HEK293 (cell line): ENCODE data around the gene GPR15.

Experiments used
- CTCF ChIA-PET: fragments of 350-600 bp; formaldehyde crosslinking; extraction: SDS; loops from one replicate; lab custom pipeline; 2021; ENCODE audit warnings: antibody characterized with exemption; lab: Yijun Ruan, JAX
- POLR2A ChIA-PET: fragments of 300-600 bp; formaldehyde crosslinking; extraction: SDS; loops from one replicate; lab custom pipeline; 2020; ENCODE audit warnings: antibody characterized with exemption, inconsistent platforms; lab: Yijun Ruan, JAX
- H3K27ac ChIP-seq: fragments of 200-500 bp; sonication (Bioruptor generic); 2 replicates; pipeline ENCODE4 v1.5.1; 2014; ENCODE audit warnings: low read depth, low read length, control low read depth, inconsistent platforms; ENCODE audit errors: extremely low read depth
- H3K36me3 ChIP-seq, 2 experiments: fragments of 200-500 bp in 1 of 2; sonication (Bioruptor generic) in 1 of 2; 1 replicate in 1 of 2; 2 replicates in 1 of 2; pipeline ENCODE4 v1.5.1; 2014 to 2017; ENCODE audit warnings: inconsistent platforms in 2 of 2, low read length in 2 of 2; ENCODE audit not compliant: control insufficient read depth in 2 of 2, insufficient read depth in 1 of 2
- H3K4me1 ChIP-seq: fragments of 200-500 bp; sonication (Bioruptor generic); 2 replicates; pipeline ENCODE4 v1.5.1; 2014; ENCODE audit warnings: mild to moderate bottlenecking, low read length, inconsistent platforms; ENCODE audit not compliant: control insufficient read depth, insufficient read depth
- H3K4me3 ChIP-seq: 2 replicates; pipeline ENCODE4 v1.5.1; 2011; ENCODE audit warnings: low read depth, mild to moderate bottlenecking, control low read depth, low read length, moderate library complexity
- H3K9me3 ChIP-seq: fragments of 200-500 bp; sonication (Bioruptor generic); 2 replicates; pipeline ENCODE4 v1.5.1; 2014; ENCODE audit warnings: low read depth, low read length, inconsistent platforms; ENCODE audit not compliant: control insufficient read depth, insufficient read depth
- IKZF3 ChIP-seq: fragments of 450-650 bp; IDR thresholded peaks from 2 replicates; pipeline ENCODE4 v1.5.0; 2018; ENCODE audit warnings: missing biosample characterization, mild to moderate bottlenecking, missing genetic modification characterization, moderate library complexity
- KLF9 ChIP-seq: fragments of 450-650 bp; formaldehyde crosslinking; IDR thresholded peaks from 2 replicates; pipeline ENCODE4 v1.5.1; 2016; ENCODE audit warnings: missing biosample characterization, missing genetic modification characterization, low read depth
- MZF1 ChIP-seq: fragments of 450-650 bp; formaldehyde crosslinking; IDR thresholded peaks from 2 replicates; pipeline ENCODE4 v1.5.1; 2017; ENCODE audit warnings: missing biosample characterization, missing genetic modification characterization, borderline replicate concordance
- SP7 ChIP-seq: fragments of 450-650 bp; formaldehyde crosslinking; IDR thresholded peaks from 2 replicates; pipeline ENCODE4 v1.5.1; 2016; ENCODE audit warnings: missing biosample characterization, missing genetic modification characterization
- TCF7L2 ChIP-seq: IDR thresholded peaks from 2 replicates; pipeline ENCODE4 v1.6.1; 2011; ENCODE audit warnings: low read depth, mild to moderate bottlenecking, inconsistent platforms, low read length, moderate library complexity, borderline replicate concordance
- ZBTB20 ChIP-seq: fragments of 450-650 bp; formaldehyde crosslinking; IDR thresholded peaks from 2 replicates; pipeline ENCODE4 v1.5.1; 2016; ENCODE audit warnings: missing biosample characterization, missing genetic modification characterization
- ZNF112 ChIP-seq: fragments of 450-650 bp; formaldehyde crosslinking; IDR thresholded peaks from 2 replicates; pipeline ENCODE4 v1.5.0; 2017; ENCODE audit warnings: missing biosample characterization, missing genetic modification characterization
- ZNF133 ChIP-seq: fragments of 450-650 bp; formaldehyde crosslinking; IDR thresholded peaks from 2 replicates; pipeline ENCODE4 v1.5.1; 2016; ENCODE audit warnings: missing biosample characterization, missing genetic modification characterization
- ZNF140 ChIP-seq: fragments of 450-650 bp; formaldehyde crosslinking; IDR thresholded peaks from 2 replicates; pipeline ENCODE4 v1.5.1; 2016; ENCODE audit warnings: missing biosample characterization, missing genetic modification characterization
- ZNF24 ChIP-seq: fragments of 450-650 bp; formaldehyde crosslinking; IDR thresholded peaks from 2 replicates; pipeline ENCODE4 v1.5.1; 2016; ENCODE audit warnings: missing biosample characterization, missing genetic modification characterization
- ZNF280C ChIP-seq: fragments of 450-650 bp; formaldehyde crosslinking; IDR thresholded peaks from 2 replicates; pipeline ENCODE4 v1.5.1; 2016; ENCODE audit warnings: missing biosample characterization, missing genetic modification characterization
- ZNF416 ChIP-seq: fragments of 450-650 bp; formaldehyde crosslinking; IDR thresholded peaks from 2 replicates; pipeline ENCODE4 v1.5.1; 2016; ENCODE audit warnings: missing biosample characterization, missing genetic modification characterization
- ZNF48 ChIP-seq: fragments of 450-650 bp; formaldehyde crosslinking; IDR thresholded peaks from 2 replicates; pipeline ENCODE4 v1.5.1; 2016; ENCODE audit warnings: missing biosample characterization, missing genetic modification characterization
- ZNF571 ChIP-seq: fragments of 450-650 bp; formaldehyde crosslinking; IDR thresholded peaks from 2 replicates; pipeline ENCODE4 v1.5.0; 2017; ENCODE audit warnings: missing biosample characterization, missing genetic modification characterization
- ZNF76 ChIP-seq: fragments of 450-650 bp; formaldehyde crosslinking; IDR thresholded peaks from 2 replicates; pipeline ENCODE4; 2016; ENCODE audit warnings: low read depth, missing biosample characterization, missing genetic modification characterization, borderline replicate concordance
- ZNF768 ChIP-seq: fragments of 450-650 bp; formaldehyde crosslinking; IDR thresholded peaks from 2 replicates; pipeline ENCODE4 v1.5.1; 2018; ENCODE audit warnings: missing biosample characterization, mild to moderate bottlenecking, missing genetic modification characterization
- TF ChIP-seq, protein P1 (sequence below): fragments of 450-650 bp; formaldehyde crosslinking; IDR thresholded peaks from 2 replicates; pipeline ENCODE4 v1.5.1; 2016; ENCODE audit warnings: missing biosample characterization, missing genetic modification characterization, low read depth
- TF ChIP-seq, protein P2 (sequence below): fragments of 450-650 bp; formaldehyde crosslinking; IDR thresholded peaks from 2 replicates; pipeline ENCODE4 v1.5.1; 2016; ENCODE audit warnings: missing biosample characterization, missing genetic modification characterization
- TF ChIP-seq, protein P3 (sequence below): fragments of 450-650 bp; formaldehyde crosslinking; optimal IDR thresholded peaks from 2 replicates; pipeline ENCODE3; 2016; ENCODE audit warnings: missing biosample characterization, mild to moderate bottlenecking, missing genetic modification characterization
- TF ChIP-seq, protein P4 (sequence below): fragments of 450-650 bp; formaldehyde crosslinking; IDR thresholded peaks from 2 replicates; pipeline ENCODE4 v1.5.1; 2016; ENCODE audit warnings: missing biosample characterization, missing genetic modification characterization

Gene GPR15

GRCh38 chr3:98536456-98537017 lies 4.8 kb downstream of the GPR15 start:
- H3K9me3 ChIP-seq, result no peaks in the 10 kb centered on the region
- no peak overlapping the region for H3K4me3 ChIP-seq
- no peak overlapping the region for H3K27ac ChIP-seq
- POLR2A ChIA-PET, result no interaction called here
- H3K4me1 ChIP-seq, result no peaks in the 10 kb centered on the region
- CTCF ChIA-PET, result interaction anchor here (0.5 to 0.7 kb wide), 2 partner anchors 21 to 382 kb away, joined by 3 to 4 read pairs; no protein-coding TSS in a partner anchor
- no peaks in the 10 kb centered on the region for H3K36me3 ChIP-seq
- no peak for TF ChIP-seq ZNF48 (tag by site-specific recombination)
- TF ChIP-seq, protein P1, sequence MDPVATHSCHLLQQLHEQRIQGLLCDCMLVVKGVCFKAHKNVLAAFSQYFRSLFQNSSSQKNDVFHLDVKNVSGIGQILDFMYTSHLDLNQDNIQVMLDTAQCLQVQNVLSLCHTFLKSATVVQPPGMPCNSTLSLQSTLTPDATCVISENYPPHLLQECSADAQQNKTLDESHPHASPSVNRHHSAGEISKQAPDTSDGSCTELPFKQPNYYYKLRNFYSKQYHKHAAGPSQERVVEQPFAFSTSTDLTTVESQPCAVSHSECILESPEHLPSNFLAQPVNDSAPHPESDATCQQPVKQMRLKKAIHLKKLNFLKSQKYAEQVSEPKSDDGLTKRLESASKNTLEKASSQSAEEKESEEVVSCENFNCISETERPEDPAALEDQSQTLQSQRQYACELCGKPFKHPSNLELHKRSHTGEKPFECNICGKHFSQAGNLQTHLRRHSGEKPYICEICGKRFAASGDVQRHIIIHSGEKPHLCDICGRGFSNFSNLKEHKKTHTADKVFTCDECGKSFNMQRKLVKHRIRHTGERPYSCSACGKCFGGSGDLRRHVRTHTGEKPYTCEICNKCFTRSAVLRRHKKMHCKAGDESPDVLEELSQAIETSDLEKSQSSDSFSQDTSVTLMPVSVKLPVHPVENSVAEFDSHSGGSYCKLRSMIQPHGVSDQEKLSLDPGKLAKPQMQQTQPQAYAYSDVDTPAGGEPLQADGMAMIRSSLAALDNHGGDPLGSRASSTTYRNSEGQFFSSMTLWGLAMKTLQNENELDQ (tag by site-specific recombination), result no peak
- TF ChIP-seq ZBTB20 (tag by site-specific recombination), result no peak
- TF ChIP-seq ZNF76 (tag by site-specific recombination), result no peak
- TF ChIP-seq ZNF133 (tag by site-specific recombination), result no peak
- TF ChIP-seq, protein P2, sequence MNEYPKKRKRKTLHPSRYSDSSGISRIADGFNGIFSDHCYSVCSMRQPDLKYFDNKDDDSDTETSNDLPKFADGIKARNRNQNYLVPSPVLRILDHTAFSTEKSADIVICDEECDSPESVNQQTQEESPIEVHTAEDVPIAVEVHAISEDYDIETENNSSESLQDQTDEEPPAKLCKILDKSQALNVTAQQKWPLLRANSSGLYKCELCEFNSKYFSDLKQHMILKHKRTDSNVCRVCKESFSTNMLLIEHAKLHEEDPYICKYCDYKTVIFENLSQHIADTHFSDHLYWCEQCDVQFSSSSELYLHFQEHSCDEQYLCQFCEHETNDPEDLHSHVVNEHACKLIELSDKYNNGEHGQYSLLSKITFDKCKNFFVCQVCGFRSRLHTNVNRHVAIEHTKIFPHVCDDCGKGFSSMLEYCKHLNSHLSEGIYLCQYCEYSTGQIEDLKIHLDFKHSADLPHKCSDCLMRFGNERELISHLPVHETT (tag by site-specific recombination), result no peak
- TF ChIP-seq KLF9 (tag by site-specific recombination), result no peak
- TF ChIP-seq ZNF416 (tag by site-specific recombination), result no peak
- TF ChIP-seq IKZF3 (tag by site-specific recombination), result no peak
- no peak for TF ChIP-seq ZNF112 (tag by site-specific recombination)
- TF ChIP-seq, protein P3, sequence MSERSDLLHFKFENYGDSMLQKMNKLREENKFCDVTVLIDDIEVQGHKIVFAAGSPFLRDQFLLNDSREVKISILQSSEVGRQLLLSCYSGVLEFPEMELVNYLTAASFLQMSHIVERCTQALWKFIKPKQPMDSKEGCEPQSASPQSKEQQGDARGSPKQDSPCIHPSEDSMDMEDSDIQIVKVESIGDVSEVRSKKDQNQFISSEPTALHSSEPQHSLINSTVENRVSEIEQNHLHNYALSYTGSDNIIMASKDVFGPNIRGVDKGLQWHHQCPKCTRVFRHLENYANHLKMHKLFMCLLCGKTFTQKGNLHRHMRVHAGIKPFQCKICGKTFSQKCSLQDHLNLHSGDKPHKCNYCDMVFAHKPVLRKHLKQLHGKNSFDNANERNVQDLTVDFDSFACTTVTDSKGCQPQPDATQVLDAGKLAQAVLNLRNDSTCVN (tag by site-specific recombination), result no peak
- TF ChIP-seq TCF7L2, result no peak
- TF ChIP-seq SP7, result no peak
- TF ChIP-seq ZNF571 (tag by site-specific recombination), result no peak
- TF ChIP-seq, protein P4, sequence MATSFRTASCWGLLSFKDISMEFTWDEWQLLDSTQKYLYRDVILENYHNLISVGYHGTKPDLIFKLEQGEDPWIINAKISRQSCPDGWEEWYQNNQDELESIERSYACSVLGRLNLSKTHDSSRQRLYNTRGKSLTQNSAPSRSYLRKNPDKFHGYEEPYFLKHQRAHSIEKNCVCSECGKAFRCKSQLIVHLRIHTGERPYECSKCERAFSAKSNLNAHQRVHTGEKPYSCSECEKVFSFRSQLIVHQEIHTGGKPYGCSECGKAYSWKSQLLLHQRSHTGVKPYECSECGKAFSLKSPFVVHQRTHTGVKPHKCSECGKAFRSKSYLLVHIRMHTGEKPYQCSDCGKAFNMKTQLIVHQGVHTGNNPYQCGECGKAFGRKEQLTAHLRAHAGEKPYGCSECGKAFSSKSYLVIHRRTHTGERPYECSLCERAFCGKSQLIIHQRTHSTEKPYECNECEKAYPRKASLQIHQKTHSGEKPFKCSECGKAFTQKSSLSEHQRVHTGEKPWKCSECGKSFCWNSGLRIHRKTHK (tag by site-specific recombination), result no peak
- no peak for TF ChIP-seq ZNF140 (tag by site-specific recombination)
- TF ChIP-seq ZNF24, result no peak
- no peak for TF ChIP-seq MZF1
- no peak for TF ChIP-seq ZNF280C
- TF ChIP-seq ZNF768 (tag by site-specific recombination), result no peak
